Measurements from ENCODE around the gene RASGRP3. TPM values are rescaled to one million over a fixed set of nuclear protein-coding genes. Genes with fewer than 3 reads are reported as not detected.

Gene RASGRP3
- total RNA-seq, 1 donor from 2014 or later, result 49.4 TPM

DNA sequence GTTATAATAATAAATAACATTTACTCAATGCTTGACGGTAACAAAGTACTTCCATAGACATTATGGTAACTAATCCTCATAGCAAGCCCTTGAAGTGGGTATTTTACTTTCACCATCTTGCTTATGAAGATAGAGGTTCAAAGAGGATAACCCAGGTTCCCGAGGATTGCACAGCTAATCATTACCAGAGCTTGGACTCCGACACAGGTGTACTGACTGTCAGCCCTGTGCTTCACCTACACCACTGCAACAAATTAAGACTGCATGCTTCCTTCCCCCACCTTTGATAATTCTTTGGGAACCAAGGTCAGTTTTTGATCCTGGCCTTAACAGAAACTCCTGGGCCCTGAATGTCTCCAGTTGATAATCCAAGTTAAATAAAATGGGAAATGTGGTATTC, 73.8 kb downstream of the RASGRP3 start:
- DNase-seq (ENCODE audit: low spot score), result no peak
- intact Hi-C loops (cut with DNase I), result no loop called here

DNA sequence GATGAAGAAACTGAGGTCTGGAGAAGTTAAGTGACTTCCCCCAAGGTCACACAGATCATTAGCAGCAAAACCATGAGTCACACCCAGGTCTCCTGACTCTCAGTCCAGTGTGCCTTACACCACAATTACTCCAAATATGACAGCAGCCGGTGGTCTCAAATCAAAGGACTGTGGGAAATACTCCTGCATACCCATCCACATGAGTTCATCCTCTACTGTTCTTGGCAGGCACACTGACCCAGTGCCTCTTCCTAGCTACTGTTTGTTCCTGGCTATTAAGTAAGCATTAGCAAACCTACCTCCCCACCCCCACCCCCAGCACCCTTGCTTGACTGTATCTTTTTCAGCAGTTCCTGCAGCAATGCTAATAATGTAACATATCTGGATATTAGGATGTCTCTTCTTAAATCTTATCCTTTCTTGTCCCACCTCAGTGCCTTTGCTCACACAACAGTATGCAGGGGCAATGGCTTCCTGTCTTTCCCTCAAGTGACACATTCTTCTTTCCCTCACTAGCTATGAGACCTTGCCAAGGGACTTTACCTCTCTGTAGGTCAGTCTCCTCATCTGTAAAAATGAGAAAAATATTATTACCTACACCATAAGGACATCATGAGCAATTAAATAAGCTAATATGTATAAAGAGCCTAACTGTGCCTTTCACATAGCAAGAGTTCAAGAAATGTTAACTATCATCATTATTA, 76.5 kb downstream of the RASGRP3 start:
- no peak for DNase-seq (ENCODE audit: low spot score)
- intact Hi-C loops (cut with DNase I), result no loop called here

DNA sequence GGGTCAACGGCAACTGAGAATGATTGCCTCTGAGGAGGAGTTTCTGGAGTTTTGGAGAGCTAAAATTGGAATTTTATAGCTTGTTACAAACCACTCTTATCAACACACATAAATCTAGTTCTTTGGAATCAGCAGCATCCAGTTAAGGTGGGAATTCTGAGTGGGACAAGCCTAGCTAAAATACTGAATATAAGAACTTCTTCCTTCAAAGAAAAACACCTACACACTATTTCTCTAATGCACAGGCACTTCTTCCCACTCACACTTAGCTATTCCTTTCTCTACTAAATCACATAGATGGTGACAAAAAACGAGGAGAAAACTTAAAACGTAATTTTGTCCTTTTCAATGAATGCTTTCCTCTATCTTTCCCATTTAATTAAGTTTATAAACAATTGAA, 79.2 kb downstream of the RASGRP3 start:
- intact Hi-C loops (cut with DNase I), result no loop called here
- no peak for DNase-seq (ENCODE audit: low spot score)

DNA sequence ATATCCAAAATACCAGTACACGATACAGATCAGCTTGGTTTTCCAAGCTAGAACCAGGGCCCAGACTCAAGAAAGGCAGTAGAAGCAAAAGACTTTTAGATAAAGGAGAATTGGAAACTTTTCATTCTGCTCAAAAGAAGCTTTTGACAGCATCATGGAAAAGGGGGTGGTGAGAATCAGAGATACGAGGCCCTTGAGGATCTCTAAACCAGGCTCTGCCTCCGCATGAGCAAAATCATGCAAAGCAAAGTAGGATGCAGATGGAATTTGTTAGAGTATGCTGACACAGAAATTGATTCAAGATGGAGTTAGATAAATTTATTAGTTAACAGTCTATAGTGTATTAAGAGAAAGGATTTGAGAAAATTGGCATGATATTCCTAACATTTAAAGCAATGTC, 82.9 kb downstream of the RASGRP3 start:
- intact Hi-C loops (cut with DNase I), result no loop called here
- no peak for DNase-seq (ENCODE audit: low spot score)

DNA sequence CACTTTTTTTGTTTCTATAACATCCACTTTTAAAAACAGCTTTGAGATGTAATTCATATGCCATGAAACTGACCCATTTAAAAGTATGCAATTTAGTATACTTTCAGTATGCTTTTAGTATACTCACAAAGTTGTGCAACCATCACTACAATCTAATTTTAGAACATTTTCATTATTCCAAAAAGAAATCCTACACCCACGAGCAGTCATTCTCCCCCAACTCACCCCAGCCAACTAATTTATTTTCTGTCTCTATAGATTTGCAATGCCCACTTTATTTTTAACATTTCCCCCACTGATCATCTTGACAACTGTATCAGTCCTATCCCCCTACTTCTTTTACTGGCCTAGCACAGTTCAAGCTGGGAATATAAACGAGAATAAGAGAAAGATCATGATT, 83.6 kb downstream of the RASGRP3 start:
- intact Hi-C loops (cut with DNase I), result no loop called here
- DNase-seq (ENCODE audit: low spot score), result no peak

DNA sequence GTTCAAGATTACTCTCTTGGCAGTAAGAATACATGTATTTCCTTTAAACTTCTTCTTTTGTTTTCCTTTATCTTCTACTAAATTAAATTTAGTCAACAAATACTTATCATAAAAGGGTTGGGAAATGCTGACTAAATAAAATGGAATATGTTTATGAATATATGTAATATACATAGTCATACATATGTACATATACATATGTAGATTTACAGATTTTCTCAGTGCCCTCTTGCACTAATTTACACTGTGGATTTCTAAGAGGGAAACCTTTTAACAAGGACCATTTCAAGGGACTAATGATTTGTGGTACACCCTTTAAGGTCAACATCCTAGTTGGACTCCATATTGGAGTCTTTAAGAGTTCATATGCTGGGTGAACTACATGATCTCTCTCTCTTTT, 85.4 kb downstream of the RASGRP3 start:
- intact Hi-C loops (cut with DNase I), result no loop called here
- no peak for DNase-seq (ENCODE audit: low spot score)

DNA sequence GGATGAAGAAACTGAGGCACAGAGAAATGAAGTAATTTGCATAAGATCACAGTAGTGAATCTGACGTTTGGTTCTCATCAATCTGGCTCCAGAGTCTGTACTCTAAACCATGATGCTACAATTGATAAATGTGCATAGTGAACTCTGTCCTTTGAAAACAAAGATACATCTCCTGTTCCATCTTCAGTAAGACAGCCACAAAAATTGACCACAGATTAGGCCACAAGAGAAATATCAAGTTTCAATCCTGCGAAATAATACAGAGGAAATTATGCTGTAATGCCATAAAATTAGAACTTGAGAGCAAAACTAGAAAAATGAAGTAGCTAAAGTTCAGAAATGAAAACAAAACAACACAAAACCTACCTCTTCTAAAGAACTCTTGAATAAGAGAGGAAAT, 94.2 kb downstream of the RASGRP3 start:
- DNase-seq (ENCODE audit: low spot score), result no peak
- intact Hi-C loops (cut with DNase I), result loop anchor here (10.0 kb wide), 1 partner anchor 1006 kb away; no protein-coding TSS in a partner anchor

DNA sequence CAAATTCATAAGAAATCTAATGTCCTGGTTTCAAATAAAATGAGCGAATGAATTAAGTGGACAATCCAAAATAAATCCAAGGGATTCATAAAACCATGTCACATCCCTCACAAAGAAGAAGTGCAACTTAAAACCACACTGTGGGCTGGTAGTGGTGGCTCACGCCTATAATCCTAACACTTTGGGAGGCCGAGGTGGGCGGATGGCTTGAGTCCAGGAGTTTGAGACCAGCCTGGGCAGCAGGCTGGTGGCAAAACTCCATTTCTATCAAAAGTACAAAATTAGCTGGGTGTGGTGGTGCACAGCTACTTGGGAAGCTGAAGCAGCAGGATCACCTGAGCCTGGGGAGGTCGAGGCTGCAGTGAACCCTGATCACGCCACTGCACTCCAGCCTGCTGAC, 97.2 kb downstream of the RASGRP3 start:
- no peak for DNase-seq (ENCODE audit: low spot score)
- intact Hi-C loops (cut with DNase I), result loop anchor here (10.0 kb wide), 1 partner anchor 1009 kb away; no protein-coding TSS in a partner anchor

DNA sequence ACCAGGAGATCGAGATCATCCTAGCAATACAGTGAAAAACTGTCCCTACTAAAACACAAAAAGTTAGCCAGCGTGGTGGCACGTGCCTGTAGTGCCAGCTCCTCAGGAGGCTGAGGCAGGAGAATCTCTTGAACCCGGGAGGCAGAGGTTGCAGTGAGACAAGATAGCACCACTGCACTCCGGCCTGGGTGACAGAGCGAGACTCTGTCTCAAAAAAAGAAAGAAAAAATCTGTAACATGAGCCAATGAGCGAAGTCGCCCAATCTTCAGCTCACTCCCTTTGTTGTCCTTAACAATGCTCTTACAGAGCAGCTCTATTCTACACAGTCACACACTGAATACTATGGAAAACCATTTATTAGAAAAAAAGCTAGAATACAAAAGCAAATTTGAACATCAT, 100.6 kb downstream of the RASGRP3 start:
- intact Hi-C loops (cut with DNase I), result loop anchor here (10.0 kb wide), 1 partner anchor 1012 kb away; no protein-coding TSS in a partner anchor
- DNase-seq (ENCODE audit: low spot score), result no peak

DNA sequence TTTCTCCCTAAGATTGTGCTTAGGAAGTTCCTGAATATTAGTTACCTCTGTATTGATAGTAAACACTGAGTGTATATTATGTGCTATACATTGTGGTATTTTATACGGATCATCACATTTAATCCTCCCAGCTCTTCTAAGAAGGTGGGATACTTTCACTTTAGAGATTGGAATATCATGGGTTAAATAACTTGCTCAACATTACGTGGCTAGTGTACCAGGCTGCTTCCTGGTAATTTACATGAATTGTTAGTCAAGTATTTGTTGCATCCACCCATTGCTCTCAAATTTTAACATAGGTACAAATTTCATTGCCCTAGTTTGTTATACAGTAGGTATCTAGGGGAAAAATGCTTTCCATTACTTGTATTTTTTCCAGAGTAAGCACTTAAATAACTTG, 101.2 kb downstream of the RASGRP3 start:
- intact Hi-C loops (cut with DNase I), result loop anchor here (10.0 kb wide), 1 partner anchor 1013 kb away; no protein-coding TSS in a partner anchor
- DNase-seq (ENCODE audit: low spot score), result no peak

DNA sequence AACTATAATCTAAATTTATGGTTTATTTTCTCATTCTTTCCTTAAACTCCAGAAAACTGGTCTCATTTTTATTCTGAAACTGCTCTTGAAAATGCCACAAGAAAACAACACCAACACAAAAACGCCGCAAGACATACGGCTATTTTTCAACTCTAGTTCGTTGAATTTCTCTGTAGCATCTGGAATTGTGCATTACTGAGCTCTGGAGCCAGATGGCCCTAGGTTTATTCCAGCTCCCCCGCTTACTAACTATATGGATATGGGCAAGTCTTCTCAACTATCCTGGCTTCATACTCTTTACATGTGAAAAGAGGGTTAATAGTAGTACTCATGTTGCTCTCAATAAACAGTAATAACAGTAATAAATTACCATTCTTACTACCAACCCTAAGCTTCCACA, 102.8 kb downstream of the RASGRP3 start:
- no peak for DNase-seq (ENCODE audit: low spot score)
- intact Hi-C loops (cut with DNase I), result loop anchor here (10.0 kb wide), 1 partner anchor 1014 kb away; no protein-coding TSS in a partner anchor

DNA sequence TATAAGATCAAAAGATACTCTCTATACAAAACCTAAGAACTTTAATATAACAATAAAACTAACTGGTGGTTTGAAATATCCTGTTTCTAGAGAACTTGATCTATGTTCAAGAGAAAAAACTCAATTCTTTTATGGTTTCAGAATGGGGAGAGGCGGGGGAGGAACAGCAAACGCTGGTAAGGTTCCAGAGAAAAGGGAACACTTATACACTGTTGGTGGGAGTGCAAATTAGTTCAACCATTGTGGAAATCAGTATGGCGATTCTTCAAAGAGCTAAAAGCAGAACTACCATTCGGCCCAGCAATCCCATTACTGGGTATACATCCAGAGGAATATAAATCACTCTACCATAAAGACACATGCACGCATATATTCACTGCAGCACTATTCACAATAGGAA, 105.4 kb downstream of the RASGRP3 start:
- intact Hi-C loops (cut with DNase I), result loop anchor here (5.0 to 10.0 kb wide), 3 partner anchors 105 to 797 kb away; partner anchors contain the start of gene RASGRP3
- no peak for DNase-seq (ENCODE audit: low spot score)

DNA sequence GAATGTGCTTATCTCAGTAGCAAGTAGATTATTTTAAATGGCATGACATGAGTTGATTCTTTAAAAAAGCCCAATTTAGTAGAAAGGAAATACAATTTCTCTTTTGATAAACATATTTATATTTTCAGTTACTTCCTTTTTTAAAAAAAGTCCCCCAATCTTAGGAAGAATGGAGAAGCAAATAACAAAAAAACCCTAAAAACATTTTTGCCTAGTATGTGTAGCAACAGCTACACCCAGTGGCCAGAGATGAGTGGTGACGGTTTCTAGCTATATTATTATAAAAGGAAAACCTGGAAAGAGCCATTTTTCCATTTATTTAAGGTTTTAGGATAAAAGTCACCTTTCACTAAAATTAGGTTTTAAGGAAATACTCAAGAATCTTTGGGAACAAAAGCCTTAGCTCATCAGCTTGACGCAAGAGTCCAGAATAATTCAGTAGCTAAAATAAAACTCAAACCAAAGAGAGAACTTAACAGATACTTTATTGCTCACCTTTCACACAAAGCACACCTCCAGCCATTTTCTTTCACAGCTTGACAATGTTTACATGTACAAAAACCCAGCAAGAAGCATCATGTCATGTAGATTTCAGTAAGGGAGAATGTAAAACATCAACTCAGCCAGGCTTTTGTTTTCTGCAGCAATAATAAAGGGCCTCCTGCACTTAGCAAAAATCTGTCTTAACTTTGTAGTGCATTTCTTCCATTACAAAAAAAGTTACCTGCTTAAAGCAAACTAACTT, 106.9 kb downstream of the RASGRP3 start:
- intact Hi-C loops (cut with DNase I), result loop anchor here (5.0 to 10.0 kb wide), 3 partner anchors 106 to 799 kb away; partner anchors contain the start of gene RASGRP3
- DNase-seq (ENCODE audit: low spot score), result no peak

DNA sequence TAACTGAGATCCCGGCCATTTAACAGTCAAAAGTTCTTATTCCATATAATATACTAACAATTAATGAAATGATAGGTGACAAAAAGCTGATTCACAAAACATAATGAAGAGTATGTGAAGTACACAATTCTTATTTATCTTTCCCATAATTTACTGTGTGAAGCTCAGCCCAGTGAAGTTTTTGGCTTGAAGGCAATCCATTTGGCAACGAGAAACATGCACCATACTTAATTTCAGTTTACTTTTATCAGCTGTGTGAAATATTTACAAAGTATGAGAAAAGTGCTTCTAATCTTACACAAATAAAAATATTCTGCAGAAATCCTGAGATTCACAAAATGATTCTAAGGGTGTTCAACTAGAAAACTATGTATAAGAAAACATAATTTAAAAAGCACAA, 110.3 kb downstream of the RASGRP3 start:
- DNase-seq (ENCODE audit: low spot score), result no peak
- intact Hi-C loops (cut with DNase I), result loop anchor here (10.0 kb wide), 1 partner anchor 802 kb away; no protein-coding TSS in a partner anchor

DNA sequence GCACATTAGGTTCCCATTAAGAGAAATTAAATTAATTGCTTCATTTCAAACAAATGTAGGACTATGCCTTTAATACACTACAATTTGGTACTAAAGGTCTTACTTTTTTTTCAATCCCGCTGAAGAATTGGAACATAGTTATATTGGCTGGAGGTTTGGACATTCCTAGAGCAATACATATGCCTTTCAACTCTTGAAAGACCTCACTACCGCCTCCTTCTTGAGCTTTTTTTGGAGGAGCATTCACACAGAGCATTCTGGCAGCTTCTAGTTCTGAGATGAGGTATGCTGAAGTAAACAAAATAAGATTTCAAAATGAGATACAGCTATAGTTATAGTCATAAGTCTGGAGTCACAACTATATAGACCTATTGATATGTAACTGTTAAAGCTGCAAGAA, 111.8 kb downstream of the RASGRP3 start:
- DNase-seq (ENCODE audit: low spot score), result no peak
- intact Hi-C loops (cut with DNase I), result loop anchor here (10.0 kb wide), 1 partner anchor 803 kb away; no protein-coding TSS in a partner anchor

DNA sequence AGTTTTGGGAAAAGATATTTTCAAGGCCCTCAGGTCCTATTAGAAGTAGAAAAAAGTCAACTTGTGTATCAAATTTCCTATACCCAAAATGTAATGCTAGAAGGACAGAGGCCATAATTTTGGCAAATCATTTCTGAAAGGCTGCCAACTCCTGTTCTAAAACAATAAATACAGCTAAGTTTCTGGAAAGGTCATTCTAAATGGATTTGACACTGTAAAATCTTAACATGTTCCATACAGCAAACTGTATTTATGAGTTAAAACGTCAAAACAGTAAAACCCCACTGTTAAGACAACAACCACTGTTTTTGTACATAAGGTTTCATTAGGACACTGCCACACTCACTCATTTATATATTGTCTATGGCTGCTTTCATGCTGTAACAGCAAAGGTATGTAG, 113.0 kb downstream of the RASGRP3 start:
- intact Hi-C loops (cut with DNase I), result loop anchor here (10.0 kb wide), 1 partner anchor 805 kb away; no protein-coding TSS in a partner anchor
- DNase-seq (ENCODE audit: low spot score), result no peak

DNA sequence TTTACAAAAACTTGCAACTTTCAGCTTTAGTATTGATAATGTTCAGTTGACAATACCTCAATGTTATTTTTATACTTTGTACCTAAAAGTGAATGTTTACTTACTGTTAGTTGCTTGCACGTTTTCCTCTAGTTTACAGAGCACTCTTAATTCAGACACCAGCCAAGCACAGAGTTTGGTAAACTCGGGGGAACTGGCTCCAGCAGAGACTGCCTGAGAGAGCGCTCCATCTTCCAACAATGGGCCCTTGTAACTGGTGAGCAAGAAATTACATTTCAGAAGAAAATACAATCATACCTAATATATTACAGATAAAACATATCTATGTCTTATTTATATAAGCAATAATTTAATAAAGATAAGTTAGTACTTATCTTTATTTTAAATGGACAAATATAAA, 118.9 kb downstream of the RASGRP3 start:
- no peak for DNase-seq (ENCODE audit: low spot score)
- intact Hi-C loops (cut with DNase I), result loop anchor here (5.0 kb wide), 1 partner anchor 118 kb away; the partner anchor contains the start of gene RASGRP3

DNA sequence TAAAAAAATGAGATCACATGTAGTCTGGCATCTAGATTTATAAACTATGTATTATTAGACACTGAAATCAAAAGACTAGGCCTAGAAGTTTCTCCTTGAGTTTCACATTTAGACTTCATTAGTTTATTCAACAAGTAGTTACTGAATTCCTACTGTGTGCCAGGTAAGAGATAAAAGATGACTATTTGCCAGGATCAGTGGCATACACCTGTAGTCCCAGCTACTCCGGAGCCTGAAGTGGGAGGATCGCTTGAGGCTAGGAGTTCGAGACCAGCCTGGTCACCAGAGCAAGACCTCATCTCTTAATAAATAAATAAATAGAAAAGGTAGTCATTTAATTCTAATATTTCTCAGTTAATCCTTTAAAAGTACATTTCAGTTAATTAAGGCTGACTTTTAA, 120.6 kb downstream of the RASGRP3 start:
- intact Hi-C loops (cut with DNase I), result loop anchor here (5.0 kb wide), 1 partner anchor 120 kb away; the partner anchor contains the start of gene RASGRP3
- DNase-seq (ENCODE audit: low spot score), result no peak

DNA sequence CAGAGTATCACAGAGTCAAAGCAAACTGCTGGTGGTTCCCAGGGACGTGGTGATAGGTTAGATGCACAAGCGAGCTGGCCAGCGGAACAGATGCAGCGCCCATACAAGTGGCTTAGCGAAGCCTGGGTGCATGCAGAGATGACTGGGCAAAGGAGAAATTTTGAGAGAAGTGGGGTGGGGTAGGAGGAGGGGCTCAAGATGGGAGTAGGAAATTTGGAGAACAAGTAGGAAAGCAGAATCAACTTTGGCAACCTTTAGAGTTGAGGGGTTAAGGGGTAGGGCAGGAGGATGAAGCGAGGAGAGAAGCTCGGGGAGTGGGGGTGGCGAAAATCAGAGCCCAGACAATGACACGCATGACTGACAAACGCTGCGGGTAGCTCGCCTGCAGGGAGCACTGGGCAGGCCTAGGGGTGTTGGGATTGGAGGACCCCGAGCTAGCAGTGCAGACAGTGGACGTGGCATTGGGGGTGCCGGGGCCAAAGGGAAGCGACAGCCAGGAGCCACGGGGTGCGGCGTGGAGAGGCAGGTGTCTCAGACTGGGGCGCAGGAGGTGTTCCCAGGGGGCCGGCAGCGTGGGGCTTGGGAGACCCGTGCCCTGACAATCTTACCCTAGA, 122.2 kb downstream of the RASGRP3 start:
- intact Hi-C loops (cut with DNase I), result loop anchor here (5.0 kb wide), 1 partner anchor 121 kb away; the partner anchor contains the start of gene RASGRP3

More for the DNA sequence above, 122.2 kb downstream of the RASGRP3 start:
- DNase-seq (ENCODE audit: low spot score), result no peak

Measured in cardiac septum (tissue), 1 donor.